ENCODE measurements around the gene CHST9.

GRCh38 chr18:26868968-26869586 is 316.0 kb downstream of the CHST9 start:
- TF ChIP-seq CTCF (IDR thresholded peaks at IDR 0.05; ENCODE audit: low read depth, low read length) (no peak), EZH2phosphoT487 (IDR thresholded peaks at IDR 0.05; ENCODE audit: low read depth) (no peak)

All from OCI-LY3 (cell line).